Effector memory CD8-positive, alpha-beta T cell (primary cell): ENCODE results near the gene ZNF335.
A peak's percentile ranks its signal among the peaks of the same experiment; 100 is the strongest.

Experiments used
- ATAC-seq: fragments of 150-1000 bp; cut with Tn5 transposase; replicated peaks from 2 replicates; pipeline ENCODE4 v1.10.0; 2021; ENCODE audit warnings: mild to moderate bottlenecking, moderate library complexity
- DNase-seq, 3 experiments: peaks; one replicate each; pipeline ENCODE4 v3.0.0; 2021
- H3K27ac Mint-ChIP-seq, 2 donors: one replicate each; pipeline ENCODE4 v1.8.0; 2022; ENCODE audit warnings: mild to moderate bottlenecking in 2 of 2, mixed read lengths in 2 of 2, moderate library complexity in 2 of 2
- H3K27me3 Mint-ChIP-seq, 2 donors: one replicate each; pipeline ENCODE4 v1.8.0; 2022; ENCODE audit warnings: mixed read lengths in 2 of 2
- H3K36me3 Mint-ChIP-seq: one replicate; pipeline ENCODE4 v1.8.0; 2022; ENCODE audit warnings: mild to moderate bottlenecking, moderate library complexity, mixed read lengths; ENCODE audit not compliant: insufficient read depth
- H3K4me1 Mint-ChIP-seq, 2 donors: one replicate each; pipeline ENCODE4 v1.8.0; 2022; ENCODE audit warnings: low read depth in 2 of 2, mixed read lengths in 2 of 2
- H3K4me3 Mint-ChIP-seq, 2 donors: one replicate each; pipeline ENCODE4 v1.8.0; 2022; ENCODE audit warnings: mild to moderate bottlenecking in 2 of 2, mixed read lengths in 2 of 2, moderate library complexity in 2 of 2
- H3K9me3 Mint-ChIP-seq, 2 donors: one replicate each; pipeline ENCODE4 v1.8.0; 2022; ENCODE audit warnings: mixed read lengths in 2 of 2
- total RNA-seq, 9 experiments: gene quantifications; one replicate each; lab custom pipeline; 2026; lab: John Stamatoyannopoulos, UW

The ZNF335 gene
- 112 to 234 (median 166) reads per million in 9 experiments for total RNA-seq

- peak within 1 kb of the TSS; percentile 100 for H3K27ac Mint-ChIP-seq
- peak within 1 kb of the TSS; percentile 85 to 87 for H3K4me3 Mint-ChIP-seq
- ATAC-seq (peak; percentile 79), DNase-seq (peak; percentile 94 to 96 (median 95))
- H3K27me3 Mint-ChIP-seq = no peaks in the 10 kb centered on the region
- peaks cover 52% of the 10 kb centered on the region for H3K36me3 Mint-ChIP-seq
- peaks cover 18% of the 10 kb centered on the region in 2 donors for H3K4me1 Mint-ChIP-seq
- no peaks in the 10 kb centered on the region for H3K9me3 Mint-ChIP-seq
These were observed at the start of gene ZNF335 for GRCh38 chr20:45971675-45972499. ZNF335 (minus strand) TSS chr20:45972203; CDS start chr20:45971410, 793 bp downstream.

GRCh38 chr20:46020555-46020954 is 48.6 kb upstream of the ZNF335 start:
- H3K27ac Mint-ChIP-seq = peak overlapping the region in 1 of 2 donors; percentile 0
- H3K9me3 Mint-ChIP-seq = no peaks in the 10 kb centered on the region
- H3K4me3 Mint-ChIP-seq = peak overlapping the region; percentile 68 to 77
- peaks cover 10 to 15% of the 10 kb centered on the region in 2 donors for H3K4me1 Mint-ChIP-seq
- no peak for DNase-seq
- no peaks in the 10 kb centered on the region for H3K36me3 Mint-ChIP-seq
- no peak for ATAC-seq
- H3K27me3 Mint-ChIP-seq = peaks cover 48 to 80% of the 10 kb centered on the region in 2 donors

GRCh38 chr20:46018611-46019010 is 46.6 kb upstream of the ZNF335 start:
- peaks cover 40 to 80% of the 10 kb centered on the region in 2 donors for H3K27me3 Mint-ChIP-seq

GRCh38 chr20:46018112-46018511 is 46.1 kb upstream of the ZNF335 start:
- Mint-ChIP-seq H3K27ac (no peak overlapping the region), H3K9me3 (no peaks in the 10 kb centered on the region), H3K27me3 (peaks cover 36 to 80% of the 10 kb centered on the region in 2 donors), H3K4me1 (peaks cover 12 to 25% of the 10 kb centered on the region in 2 donors), H3K36me3 (peaks cover 2% of the 10 kb centered on the region), H3K4me3 (no peak overlapping the region)
- ATAC-seq (no peak), DNase-seq (no peak)

More at GRCh38 chr20:46018611-46019010, 46.6 kb upstream of the ZNF335 start:
- DNase-seq (no peak), ATAC-seq (no peak)
- Mint-ChIP-seq H3K36me3 (no peaks in the 10 kb centered on the region), H3K4me1 (peaks cover 17 to 29% of the 10 kb centered on the region in 2 donors), H3K9me3 (no peaks in the 10 kb centered on the region), H3K4me3 (no peak overlapping the region), H3K27ac (no peak overlapping the region)

GRCh38 chr20:46017272-46017671 is 45.3 kb upstream of the ZNF335 start:
- Mint-ChIP-seq H3K9me3 (no peaks in the 10 kb centered on the region), H3K36me3 (peaks cover 7% of the 10 kb centered on the region), H3K4me1 (peaks cover 12 to 27% of the 10 kb centered on the region in 2 donors), H3K27ac (no peak overlapping the region), H3K27me3 (peaks cover 44 to 80% of the 10 kb centered on the region in 2 donors), H3K4me3 (no peak overlapping the region)
- no peak for ATAC-seq
- no peak for DNase-seq

- peak overlapping the region in 1 of 2 donors; percentile 61 for H3K27ac Mint-ChIP-seq
- peaks cover 13% of the 10 kb centered on the region for H3K36me3 Mint-ChIP-seq
- H3K4me1 Mint-ChIP-seq = peaks cover 26 to 41% of the 10 kb centered on the region in 2 donors
- peak overlapping the region; percentile 63 to 66 for H3K4me3 Mint-ChIP-seq
- H3K9me3 Mint-ChIP-seq = no peaks in the 10 kb centered on the region
- peaks cover 58 to 84% of the 10 kb centered on the region in 2 donors for H3K27me3 Mint-ChIP-seq
- no peak for DNase-seq
- no peak for ATAC-seq
These were observed 42.8 kb upstream of the ZNF335 start for GRCh38 chr20:46014517-46015396.

GRCh38 chr20:46013829-46014516 is 42.0 kb upstream of the ZNF335 start:
- DNase-seq (peak; percentile 59 to 68 (median 65)), ATAC-seq (peak; percentile 69)
- Mint-ChIP-seq H3K27ac (peak overlapping the region in 1 of 2 donors; percentile 61), H3K27me3 (peaks cover 65 to 89% of the 10 kb centered on the region in 2 donors), H3K4me3 (peak overlapping the region; percentile 63 to 66), H3K9me3 (no peaks in the 10 kb centered on the region), H3K4me1 (peaks cover 33 to 48% of the 10 kb centered on the region in 2 donors), H3K36me3 (peaks cover 13% of the 10 kb centered on the region)

GRCh38 chr20:46013322-46013828 is 41.4 kb upstream of the ZNF335 start:
- ATAC-seq = no peak

GRCh38 chr20:46012921-46013320 is 40.9 kb upstream of the ZNF335 start:
- Mint-ChIP-seq H3K9me3 (no peaks in the 10 kb centered on the region), H3K36me3 (peaks cover 16% of the 10 kb centered on the region), H3K4me3 (peak overlapping the region; percentile 18 to 45), H3K27ac (no peak overlapping the region), H3K4me1 (peaks cover 41 to 57% of the 10 kb centered on the region in 2 donors), H3K27me3 (peaks cover 59 to 89% of the 10 kb centered on the region in 2 donors)
- no peak for DNase-seq
- no peak for ATAC-seq

More at GRCh38 chr20:46013322-46013828, 41.4 kb upstream of the ZNF335 start:
- Mint-ChIP-seq H3K4me1 (peaks cover 36 to 53% of the 10 kb centered on the region in 2 donors), H3K27me3 (peaks cover 63 to 89% of the 10 kb centered on the region in 2 donors), H3K36me3 (peaks cover 16% of the 10 kb centered on the region), H3K9me3 (no peaks in the 10 kb centered on the region), H3K27ac (no peak overlapping the region), H3K4me3 (peak overlapping the region; percentile 63 to 66)
- DNase-seq = no peak

- Mint-ChIP-seq H3K27me3 (peaks cover 56 to 86% of the 10 kb centered on the region in 2 donors), H3K4me1 (peaks cover 46 to 57% of the 10 kb centered on the region in 2 donors), H3K36me3 (peaks cover 16% of the 10 kb centered on the region), H3K9me3 (no peaks in the 10 kb centered on the region), H3K4me3 (peak overlapping the region; percentile 64 to 82), H3K27ac (peak overlapping the region; percentile 21 to 49)
- peak in 1 of 3 experiments; percentile 22 for DNase-seq
- no peak for ATAC-seq
These were observed 39.9 kb upstream of the ZNF335 start for GRCh38 chr20:46011631-46012482.

GRCh38 chr20:46010491-46011391 is 38.7 kb upstream of the ZNF335 start:
- peak overlapping the region; percentile 64 to 82 for H3K4me3 Mint-ChIP-seq
- H3K4me1 Mint-ChIP-seq = peaks cover 54 to 66% of the 10 kb centered on the region in 2 donors
- ATAC-seq = peak; percentile 67
- no peaks in the 10 kb centered on the region for H3K9me3 Mint-ChIP-seq
- peak overlapping the region; percentile 49 to 93 for H3K27ac Mint-ChIP-seq
- peaks cover 56 to 81% of the 10 kb centered on the region in 2 donors for H3K27me3 Mint-ChIP-seq
- H3K36me3 Mint-ChIP-seq = peaks cover 16% of the 10 kb centered on the region
- DNase-seq = peak; percentile 56 to 61 (median 58)
